Neural cell (in vitro differentiated cells): ENCODE data around the gene TAF3.

Experiments used
- EP300 ChIP-seq: fragments of 450-650 bp; conservative IDR thresholded peaks from 2 replicates; pipeline ENCODE4 v1.6.1; 2014; ENCODE audit warnings: antibody characterized with exemption, mild to moderate bottlenecking, moderate library complexity; ENCODE audit not compliant: poor library complexity, severe bottlenecking
- EZH2 ChIP-seq: fragments of 200-600, 300-800 bp; shearing (Covaris generic), sonication (generic); IDR thresholded peaks from 2 replicates; pipeline ENCODE4 v1.6.1; 2014; ENCODE audit warnings: antibody characterized with exemption, low read length, borderline replicate concordance, mild to moderate bottlenecking; ENCODE audit not compliant: insufficient read depth, poor library complexity, severe bottlenecking
- MXI1 ChIP-seq: fragments of 450-650 bp; conservative IDR thresholded peaks from 2 replicates; pipeline ENCODE4 v1.6.1; 2014; ENCODE audit warnings: antibody characterized with exemption, mild to moderate bottlenecking; ENCODE audit not compliant: poor library complexity, severe bottlenecking
- POLR2AphosphoS5 ChIP-seq: IDR thresholded peaks from 2 replicates; pipeline ENCODE4 v1.6.1; 2012
- RAD21 ChIP-seq: fragments of 450-650 bp; conservative IDR thresholded peaks from 2 replicates; pipeline ENCODE4 v1.6.1; 2014; ENCODE audit warnings: antibody characterized with exemption, mild to moderate bottlenecking, moderate library complexity
- SMC3 ChIP-seq: fragments of 450-650 bp; conservative IDR thresholded peaks from 2 replicates; pipeline ENCODE4 v1.6.1; 2014; ENCODE audit warnings: antibody characterized with exemption, mild to moderate bottlenecking, moderate library complexity; ENCODE audit not compliant: poor library complexity
- TAF1 ChIP-seq: IDR thresholded peaks from 2 replicates; pipeline ENCODE4 v1.6.1; 2012; ENCODE audit warnings: low read depth
- TF ChIP-seq, protein P1 (sequence below): fragments of 450-650 bp; IDR thresholded peaks from 2 replicates; pipeline ENCODE4 v1.5.1; 2014; ENCODE audit warnings: antibody characterized with exemption, mild to moderate bottlenecking, moderate library complexity; ENCODE audit not compliant: poor library complexity, severe bottlenecking

DNA sequence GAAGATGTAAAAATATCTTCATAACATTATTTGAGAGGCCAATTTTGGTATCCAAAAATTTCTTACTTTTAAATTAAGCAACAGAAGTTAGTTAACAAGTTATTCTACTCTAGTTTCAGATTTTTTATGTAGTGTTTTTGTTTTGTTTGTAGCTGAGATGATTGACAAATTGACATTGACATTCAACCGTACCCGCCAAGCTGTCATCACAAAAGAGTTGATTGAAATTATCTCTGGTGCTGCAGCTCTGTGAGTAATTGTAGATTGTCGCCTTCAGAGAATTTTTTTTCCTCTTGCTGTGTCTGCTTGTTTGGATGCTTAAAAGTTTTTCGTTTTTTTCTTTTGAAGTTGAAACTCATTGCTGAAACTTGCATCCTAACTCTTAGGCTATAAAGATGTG lies 15.7 kb upstream of the TAF3 start:
- TF ChIP-seq, protein P1, sequence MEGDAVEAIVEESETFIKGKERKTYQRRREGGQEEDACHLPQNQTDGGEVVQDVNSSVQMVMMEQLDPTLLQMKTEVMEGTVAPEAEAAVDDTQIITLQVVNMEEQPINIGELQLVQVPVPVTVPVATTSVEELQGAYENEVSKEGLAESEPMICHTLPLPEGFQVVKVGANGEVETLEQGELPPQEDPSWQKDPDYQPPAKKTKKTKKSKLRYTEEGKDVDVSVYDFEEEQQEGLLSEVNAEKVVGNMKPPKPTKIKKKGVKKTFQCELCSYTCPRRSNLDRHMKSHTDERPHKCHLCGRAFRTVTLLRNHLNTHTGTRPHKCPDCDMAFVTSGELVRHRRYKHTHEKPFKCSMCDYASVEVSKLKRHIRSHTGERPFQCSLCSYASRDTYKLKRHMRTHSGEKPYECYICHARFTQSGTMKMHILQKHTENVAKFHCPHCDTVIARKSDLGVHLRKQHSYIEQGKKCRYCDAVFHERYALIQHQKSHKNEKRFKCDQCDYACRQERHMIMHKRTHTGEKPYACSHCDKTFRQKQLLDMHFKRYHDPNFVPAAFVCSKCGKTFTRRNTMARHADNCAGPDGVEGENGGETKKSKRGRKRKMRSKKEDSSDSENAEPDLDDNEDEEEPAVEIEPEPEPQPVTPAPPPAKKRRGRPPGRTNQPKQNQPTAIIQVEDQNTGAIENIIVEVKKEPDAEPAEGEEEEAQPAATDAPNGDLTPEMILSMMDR = no peak
- TF ChIP-seq MXI1 (no peak), POLR2AphosphoS5 (peak; percentile 24), TAF1 (no peak), EZH2 (no peak), RAD21 (no peak), SMC3 (no peak), EP300 (peak; percentile 70)
